Globus pallidus (tissue), 1 donor: ENCODE results near the gene CIC.
A peak's percentile ranks its signal among the peaks of the same experiment; 100 is the strongest.

Experiments used
- DNase-seq: peaks from one replicate; pipeline ENCODE4 v3.0.0-alpha.2; 2015; ENCODE audit warnings: low spot score

CIC gene

GRCh38 chr19:42288881-42289555, 20.0 kb downstream of the CIC start:
- DNase-seq = no peak

DNA sequence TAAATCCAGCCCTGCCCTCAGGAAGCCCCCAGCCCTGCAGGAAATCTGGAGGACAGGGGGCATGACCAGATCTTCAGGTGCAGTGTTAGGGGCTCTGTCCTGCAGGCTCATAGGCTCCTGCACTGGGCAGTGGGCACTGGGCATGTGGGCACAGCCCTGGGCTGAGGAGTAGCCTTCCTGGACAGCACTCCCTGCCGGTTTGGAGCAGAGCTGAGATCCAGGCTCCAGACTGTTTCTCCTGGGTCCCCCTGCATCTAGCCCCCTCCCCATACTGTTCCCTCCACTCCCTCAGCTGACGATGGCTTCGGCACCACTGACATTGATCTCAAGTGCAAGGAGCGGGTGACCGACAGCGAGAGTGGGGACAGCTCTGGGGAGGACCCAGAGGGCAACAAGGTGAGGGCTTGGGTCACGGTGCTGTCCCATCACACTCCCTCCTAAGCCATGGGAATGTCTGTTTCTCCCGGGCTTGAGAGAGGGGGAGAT, 20.5 kb downstream of the CIC start:
- no peak for DNase-seq

- no peak for DNase-seq
These were observed 21.1 kb downstream of the CIC start for GRCh38 chr19:42290136-42290522.

DNA sequence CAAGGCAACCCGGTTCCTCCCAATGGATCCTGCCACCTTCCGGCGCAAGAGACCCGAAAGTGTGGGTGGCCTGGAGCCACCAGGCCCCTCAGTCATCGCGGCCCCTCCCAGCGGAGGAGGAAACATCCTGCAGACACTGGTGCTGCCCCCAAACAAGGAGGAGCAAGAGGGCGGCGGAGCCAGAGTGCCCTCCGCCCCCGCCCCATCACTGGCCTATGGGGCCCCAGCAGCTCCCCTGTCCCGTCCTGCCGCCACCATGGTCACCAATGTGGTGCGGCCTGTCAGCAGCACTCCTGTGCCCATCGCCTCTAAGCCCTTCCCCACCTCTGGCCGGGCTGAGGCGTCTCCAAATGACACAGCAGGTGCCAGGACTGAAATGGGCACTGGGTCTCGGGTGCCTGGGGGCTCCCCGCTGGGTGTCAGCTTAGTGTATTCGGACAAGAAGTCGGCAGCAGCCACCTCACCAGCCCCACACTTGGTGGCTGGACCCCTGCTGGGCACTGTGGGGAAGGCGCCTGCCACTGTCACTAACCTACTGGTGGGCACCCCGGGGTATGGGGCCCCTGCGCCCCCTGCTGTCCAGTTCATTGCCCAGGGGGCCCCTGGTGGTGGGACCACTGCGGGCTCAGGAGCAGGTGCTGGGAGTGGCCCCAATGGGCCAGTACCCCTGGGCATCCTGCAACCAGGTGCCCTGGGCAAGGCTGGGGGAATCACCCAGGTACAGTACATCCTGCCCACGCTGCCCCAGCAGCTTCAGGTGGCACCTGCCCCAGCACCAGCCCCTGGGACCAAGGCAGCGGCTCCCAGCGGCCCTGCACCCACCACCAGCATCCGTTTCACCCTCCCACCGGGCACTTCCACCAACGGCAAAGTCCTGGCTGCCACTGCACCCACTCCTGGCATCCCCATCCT, 21.7 kb downstream of the CIC start:
- DNase-seq = no peak

DNA sequence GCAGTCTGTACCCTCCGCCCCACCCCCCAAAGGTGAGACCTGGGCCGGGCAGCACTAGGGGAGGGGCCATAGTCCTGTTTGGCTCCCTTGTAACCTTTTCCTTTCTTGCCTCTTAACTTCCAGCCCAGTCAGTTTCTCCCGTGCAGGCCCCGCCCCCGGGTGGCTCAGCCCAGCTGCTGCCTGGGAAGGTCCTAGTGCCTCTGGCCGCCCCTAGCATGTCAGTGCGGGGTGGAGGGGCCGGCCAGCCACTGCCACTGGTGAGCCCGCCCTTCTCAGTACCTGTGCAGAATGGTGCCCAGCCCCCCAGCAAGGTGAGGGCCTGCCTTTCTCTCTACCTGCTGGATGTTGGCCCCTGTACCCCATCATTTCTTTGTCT, 22.4 kb downstream of the CIC start:
- DNase-seq = no peak

DNA sequence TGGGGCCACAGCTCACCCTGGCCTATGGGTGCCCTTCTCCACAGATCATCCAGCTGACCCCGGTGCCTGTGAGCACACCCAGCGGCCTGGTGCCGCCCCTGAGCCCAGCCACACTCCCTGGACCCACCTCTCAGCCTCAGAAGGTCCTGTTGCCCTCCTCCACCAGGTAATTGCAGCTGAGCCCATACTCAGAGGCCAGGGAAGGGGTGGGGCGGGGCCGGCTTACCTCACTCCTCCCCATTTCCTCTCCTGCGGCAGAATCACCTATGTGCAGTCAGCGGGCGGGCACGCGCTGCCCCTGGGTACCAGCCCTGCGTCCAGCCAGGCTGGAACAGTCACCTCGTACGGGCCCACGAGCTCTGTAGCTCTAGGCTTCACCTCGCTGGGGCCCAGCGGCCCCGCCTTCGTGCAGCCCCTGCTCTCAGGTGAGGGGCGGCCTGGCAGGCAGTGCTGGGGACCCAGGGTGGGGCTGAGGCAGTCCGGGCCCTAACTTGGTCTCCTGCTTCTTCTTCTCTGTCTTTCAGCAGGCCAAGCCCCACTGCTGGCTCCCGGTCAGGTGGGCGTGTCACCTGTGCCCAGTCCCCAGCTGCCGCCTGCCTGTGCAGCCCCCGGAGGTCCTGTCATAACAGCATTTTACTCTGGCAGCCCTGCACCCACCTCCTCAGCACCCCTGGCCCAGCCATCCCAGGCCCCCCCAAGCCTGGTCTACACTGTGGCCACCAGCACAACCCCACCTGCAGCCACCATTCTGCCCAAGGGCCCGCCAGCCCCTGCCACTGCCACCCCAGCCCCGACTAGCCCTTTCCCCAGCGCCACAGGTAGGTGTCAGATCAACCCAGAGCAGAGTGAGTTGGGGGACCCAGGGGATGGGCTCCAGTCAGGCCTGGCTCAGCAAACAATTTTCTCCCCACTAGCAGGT, 23.2 kb downstream of the CIC start:
- DNase-seq = no peak

GRCh38 chr19:42292963-42293362, 23.9 kb downstream of the CIC start:
- DNase-seq = no peak

GRCh38 chr19:42293540-42293939, 24.5 kb downstream of the CIC start:
- DNase-seq = no peak

DNA sequence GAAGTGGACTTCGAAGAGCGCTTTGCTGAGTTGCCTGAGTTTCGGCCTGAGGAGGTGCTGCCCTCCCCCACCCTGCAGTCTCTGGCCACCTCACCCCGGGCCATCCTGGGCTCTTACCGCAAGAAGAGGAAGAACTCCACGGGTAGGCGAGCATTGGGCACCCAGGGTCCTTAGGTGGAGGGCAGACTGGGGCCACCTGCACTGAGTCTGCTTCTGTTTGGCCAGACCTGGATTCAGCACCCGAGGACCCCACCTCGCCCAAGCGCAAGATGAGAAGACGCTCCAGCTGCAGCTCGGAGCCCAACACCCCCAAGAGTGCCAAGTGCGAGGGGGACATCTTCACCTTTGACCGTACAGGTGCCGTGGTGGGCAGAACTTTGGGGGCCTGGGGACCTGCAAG, 24.9 kb downstream of the CIC start:
- DNase-seq = no peak

DNA sequence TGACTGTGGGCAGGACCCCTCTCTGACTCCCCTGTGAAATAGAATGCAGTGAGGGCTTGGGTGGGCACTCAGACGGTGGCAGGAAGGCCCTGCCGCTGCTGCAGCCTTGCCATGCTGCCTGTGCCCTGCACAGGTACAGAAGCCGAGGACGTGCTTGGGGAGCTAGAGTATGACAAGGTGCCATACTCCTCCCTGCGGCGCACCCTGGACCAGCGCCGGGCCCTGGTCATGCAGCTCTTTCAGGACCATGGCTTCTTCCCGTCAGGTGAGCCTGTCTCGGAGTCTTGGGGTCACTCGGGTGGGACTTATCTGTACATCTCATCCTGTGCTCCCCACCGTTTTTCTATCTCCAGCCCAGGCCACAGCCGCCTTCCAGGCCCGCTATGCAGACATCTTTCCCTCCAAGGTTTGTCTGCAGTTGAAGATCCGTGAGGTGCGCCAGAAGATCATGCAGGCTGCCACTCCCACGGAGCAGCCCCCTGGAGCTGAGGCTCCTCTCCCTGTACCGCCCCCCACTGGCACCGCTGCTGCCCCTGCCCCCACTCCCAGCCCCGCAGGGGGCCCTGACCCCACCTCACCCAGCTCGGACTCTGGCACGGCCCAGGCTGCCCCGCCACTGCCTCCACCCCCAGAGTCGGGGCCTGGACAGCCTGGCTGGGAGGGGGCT, 25.6 kb downstream of the CIC start:
- no peak for DNase-seq

DNA sequence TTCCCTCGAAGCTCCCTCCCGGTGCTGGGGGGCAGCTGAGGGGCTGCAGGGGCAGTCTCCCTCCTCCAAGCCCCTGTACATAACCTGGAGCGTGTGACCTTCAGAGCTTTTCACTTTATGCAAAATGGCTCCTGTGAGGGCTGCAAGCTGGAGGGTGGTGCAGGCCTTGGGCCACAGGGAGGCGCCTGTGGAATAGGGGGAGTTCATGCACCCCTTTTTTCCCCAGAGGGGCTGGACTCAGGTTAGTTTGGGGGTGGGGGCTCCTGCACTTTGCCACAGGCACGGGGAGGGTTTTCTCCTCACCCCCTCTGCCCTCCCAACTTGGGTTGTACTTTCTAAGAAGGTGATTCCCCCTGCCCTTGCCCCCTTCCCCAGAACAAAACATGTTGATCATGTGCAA, 26.3 kb downstream of the CIC start:
- no peak for DNase-seq

GRCh38 chr19:42295831-42296525, 26.9 kb downstream of the CIC start:
- DNase-seq = peak; percentile 63

- no peak for DNase-seq
These were observed 28.0 kb downstream of the CIC start for GRCh38 chr19:42297039-42297438.

DNA sequence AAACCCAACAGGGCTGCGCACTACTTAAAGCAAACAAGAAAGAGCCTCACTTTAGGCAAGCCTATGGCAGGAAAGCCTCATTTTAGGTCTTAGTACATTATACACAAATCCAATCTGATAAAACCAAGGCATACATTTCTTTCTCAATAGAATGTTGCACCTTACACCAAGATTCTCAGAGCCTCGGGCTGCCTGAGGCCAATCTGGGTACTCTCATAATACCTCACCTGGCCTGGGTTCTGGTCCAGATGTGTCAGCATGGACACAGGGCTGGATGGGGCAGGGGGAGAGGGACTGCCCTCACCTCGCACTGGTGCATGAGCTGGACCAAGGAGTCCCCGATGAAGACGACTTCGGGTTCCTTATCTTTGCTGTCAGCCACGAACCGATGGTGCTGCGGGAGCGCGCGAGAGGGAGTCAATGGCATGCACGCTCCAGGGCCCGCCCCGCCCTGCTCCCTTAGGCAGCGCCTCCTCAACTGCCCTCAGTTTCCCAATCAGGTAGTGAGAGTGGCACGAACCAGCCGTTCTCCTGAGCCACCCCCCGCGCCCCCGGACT, 32.7 kb downstream of the CIC start, which contains the start of gene PRR19:
Gene PRR19 (plus strand): TSS at position 487 of the 558 bp plus-strand sequence. CDS start 7,453 bp downstream, outside the sequence.
- no peak for DNase-seq

- DNase-seq = no peak
These were observed 34.0 kb downstream of the CIC start for GRCh38 chr19:42303101-42303464.

DNA sequence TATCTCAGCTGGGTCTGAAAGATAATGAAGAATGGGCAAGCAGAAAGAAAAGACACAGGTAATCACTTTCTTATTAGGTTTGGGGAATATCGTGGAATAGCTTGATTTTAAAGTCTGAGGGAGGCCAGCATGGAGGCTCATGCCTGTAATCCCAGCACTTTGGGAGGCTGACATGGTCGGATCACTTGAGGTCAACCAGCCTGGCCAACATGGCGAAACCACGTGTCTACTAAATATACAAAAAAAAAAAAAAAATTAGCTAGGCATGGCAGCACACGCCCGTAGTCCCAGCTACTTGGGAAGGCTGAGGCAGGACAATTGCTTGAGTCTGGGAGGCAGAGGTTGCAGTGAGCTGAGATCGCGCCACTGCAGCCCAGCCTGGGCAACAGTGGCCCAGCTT, 34.8 kb downstream of the CIC start:
- DNase-seq = no peak

DNA sequence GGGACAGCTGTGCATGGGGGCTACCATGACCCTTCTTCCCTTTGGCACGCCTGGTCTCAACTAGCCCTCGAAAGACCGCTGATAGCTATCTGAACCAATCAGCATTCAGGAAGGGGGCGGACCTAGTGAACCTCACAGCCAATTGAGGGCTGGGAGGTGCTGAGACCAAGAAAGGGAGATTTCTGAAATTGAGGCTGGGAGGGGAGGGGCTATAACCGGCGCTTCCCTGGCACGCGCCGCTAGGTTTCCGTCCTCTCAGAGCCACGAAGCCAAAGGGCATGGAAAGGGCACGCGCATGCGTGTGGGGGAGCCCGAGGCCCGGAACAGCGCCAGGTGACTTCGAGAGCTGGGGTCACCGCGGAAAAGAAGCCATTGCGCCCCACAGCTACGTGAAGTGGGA, 37.6 kb downstream of the CIC start:
- no peak for DNase-seq

DNA sequence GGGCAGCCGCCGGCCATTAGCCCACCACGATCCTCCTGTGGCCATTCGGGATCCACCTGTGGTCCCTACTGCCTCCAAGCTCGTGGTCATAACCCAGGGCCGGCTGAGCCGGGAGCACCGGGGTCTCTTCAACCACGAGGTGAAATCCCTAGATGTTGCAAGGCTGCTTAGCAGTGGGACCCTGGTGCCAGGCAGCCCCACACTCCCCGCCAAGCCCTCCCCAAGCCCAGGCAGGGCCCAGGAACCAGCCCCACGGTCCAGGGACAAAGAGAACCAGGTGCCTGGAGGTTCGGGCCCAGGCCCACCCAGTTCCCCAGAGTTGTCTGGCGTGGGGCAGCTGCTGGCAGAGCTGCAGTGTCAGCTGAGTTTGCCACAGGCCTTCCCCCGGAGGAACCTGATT, 40.6 kb downstream of the CIC start:
- no peak for DNase-seq

DNA sequence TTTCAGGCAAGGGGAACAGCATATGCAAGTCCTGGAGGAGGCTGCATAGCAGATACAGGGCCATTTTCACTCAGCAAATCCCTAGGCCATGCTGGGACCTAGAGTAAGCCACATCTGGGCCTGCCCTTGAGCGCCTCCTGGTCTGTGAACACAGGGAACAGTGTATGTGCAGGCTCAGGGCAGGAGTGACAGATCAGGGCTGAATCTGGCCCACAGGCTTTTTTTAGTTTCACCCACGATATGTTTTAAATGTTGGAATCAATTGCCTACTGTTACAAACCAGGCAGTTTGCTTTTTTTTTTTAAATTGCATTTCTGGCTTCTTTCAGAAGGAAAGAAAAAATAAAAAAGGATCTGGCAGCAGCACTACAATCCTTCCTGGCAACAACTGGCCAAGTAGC, 42.6 kb downstream of the CIC start:
- no peak for DNase-seq

DNA sequence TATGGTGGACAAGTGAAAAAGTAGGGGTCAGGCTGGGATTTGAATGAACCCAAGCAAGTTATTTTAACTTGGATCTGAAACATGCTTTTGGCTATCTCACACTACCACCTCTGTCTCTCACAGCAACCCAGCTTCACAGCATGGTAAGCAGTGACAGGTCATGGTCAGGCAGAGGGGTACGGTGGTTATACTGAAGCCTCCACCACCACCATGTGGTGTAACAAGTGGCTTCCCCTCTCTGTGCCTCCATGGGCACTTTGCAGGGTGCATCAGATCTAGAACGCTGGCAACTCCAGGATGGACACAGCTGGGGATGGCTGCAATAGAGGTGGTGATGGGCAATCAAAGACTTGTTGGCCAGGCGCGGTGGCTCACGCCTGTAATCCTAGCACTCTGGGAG, 43.3 kb downstream of the CIC start:
- no peak for DNase-seq
